DMS 273 (cell line): ENCODE measurements around the gene SSTR3.

ENCODE experiments used
- DNase-seq: peaks from one replicate; lab custom pipeline; 2025; ENCODE audit not compliant: unreplicated experiment; lab: John Stamatoyannopoulos, UW

Gene SSTR3

GRCh38 chr22:37167981-37168647 lies 44.2 kb downstream of the SSTR3 start:
- DNase-seq, result no peak

DNA sequence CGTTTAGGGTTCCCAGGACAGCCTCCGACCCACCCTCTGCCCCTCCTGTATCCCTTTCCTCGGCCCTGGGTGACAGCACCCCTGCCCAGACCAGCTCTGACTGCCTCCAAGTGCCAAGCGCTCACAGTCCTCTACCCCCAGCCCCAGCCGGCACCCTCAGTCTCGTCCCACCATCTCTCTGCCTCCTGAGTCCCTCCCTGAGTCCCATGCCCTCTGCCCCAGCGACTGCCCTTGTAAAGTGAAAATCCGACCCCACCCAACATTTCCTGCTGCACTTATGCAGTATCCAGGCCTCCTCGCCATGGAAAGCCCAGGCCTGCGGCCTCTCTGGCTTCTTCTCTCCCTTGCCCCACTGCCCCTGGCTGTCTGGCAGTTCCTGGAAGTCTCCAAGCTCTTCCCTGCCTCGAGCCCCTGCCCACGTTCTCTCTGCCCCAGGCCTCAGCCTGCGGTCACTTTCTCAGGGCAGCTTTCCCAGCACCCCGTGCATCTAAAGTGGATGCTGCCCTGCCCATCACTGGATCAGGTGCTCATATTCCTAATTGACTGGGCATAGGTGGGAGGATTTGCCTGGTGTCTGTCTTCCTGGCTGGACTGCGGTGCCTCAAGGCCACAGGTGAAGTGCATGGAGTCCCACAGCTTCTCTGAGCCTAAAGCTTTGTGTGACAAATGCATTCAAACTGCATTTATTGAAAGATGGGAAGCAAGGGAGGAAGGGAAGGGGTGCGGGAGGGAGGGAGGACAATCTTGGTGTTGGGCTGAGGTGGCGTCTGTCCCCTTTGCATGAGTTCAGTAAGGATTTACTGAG lies 44.9 kb downstream of the SSTR3 start:
- no peak for DNase-seq

- peak; percentile 67 for DNase-seq
Measured at GRCh38 chr22:37166675-37167066, 45.6 kb downstream of the SSTR3 start.

GRCh38 chr22:37165940-37166674 lies 46.2 kb downstream of the SSTR3 start:
- no peak for DNase-seq

DNA sequence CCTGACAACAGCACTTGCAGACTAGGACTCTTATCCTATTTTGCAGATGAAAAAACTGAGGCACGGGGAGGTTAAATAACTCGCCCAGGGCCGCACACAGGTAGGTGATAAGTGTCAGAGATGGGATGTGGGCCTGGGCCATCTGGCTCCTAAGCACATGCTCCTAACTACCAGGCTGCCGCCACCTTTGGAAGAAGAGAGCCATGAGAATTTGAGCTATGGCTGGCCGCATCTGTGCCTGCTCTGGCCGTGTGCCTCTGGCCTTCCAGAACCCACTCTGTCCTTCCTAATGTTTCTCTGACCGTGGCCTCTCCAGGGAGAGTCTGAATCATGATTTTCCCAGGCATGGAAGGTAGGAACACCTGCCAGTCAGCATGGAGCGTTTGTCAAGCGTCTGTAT lies 47.2 kb downstream of the SSTR3 start:
- DNase-seq, result no peak

- DNase-seq, result no peak
Measured at GRCh38 chr22:37164505-37164887, 47.8 kb downstream of the SSTR3 start.

DNA sequence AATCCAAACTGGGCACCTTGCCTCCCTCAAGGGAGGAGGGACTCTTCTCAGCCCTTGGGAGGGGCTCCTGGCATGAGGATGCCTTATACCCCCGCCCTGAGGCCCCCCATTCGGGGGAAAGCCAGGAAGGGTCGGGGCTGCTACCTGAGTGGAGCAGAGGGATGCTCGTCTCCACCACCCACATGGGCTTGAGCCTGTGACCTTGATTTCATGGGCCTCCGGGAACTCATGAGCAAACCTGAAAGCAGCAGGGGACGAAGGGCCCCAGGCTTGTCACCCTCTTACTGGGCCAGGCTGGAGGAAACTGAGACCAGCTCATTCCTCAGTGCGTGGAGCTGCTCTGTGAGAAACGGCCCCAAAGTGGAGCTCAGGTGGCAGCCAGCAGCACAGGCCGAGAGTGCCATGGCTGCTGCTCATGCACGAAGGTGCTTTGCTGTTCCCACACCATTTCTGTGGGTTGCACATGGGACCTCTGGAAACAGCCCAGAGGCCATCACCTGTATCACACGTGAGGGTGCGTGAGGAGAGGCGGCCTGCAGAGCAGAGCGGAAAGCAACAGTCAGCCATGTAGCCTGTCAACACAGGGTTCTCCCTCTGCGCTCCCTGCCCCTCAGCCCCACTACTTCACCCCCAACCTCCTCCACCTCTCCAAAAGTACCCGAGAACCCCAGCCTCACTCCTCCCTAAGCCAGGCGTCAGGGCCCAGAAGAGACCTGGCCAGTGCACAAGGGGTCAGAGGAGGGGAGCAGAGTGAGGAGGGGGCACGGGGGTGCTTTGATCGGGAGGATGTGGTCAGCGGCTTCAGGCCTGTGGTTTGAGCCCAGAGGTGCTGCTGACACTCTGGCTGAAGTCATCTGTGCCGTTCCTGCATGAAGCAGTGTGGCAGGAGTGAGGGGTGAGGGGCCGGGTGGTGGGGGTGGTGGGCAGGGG lies 48.4 kb downstream of the SSTR3 start:
- DNase-seq, result no peak

GRCh38 chr22:37163096-37163489 lies 49.2 kb downstream of the SSTR3 start:
- DNase-seq, result no peak

GRCh38 chr22:37162221-37163095 lies 49.8 kb downstream of the SSTR3 start:
- no peak for DNase-seq

DNA sequence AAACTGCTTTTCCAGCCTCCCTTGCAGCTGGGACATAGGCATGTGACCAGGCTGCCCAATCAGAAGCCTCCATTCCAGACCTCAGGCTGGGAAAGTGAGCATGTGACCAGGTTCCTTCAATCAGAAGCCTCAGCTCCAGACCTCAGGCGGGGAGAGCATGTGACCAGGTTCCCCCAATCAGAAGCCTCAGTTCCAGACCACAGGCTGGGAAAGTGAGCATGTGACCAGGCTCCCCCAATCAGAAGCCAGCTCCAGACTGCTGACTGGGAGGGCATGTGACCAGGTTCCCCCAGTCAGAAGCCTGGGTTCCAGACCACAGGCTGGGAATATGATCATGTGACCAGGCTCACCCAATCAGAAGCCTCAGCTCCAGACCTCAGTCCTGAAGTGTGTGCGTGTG lies 50.8 kb downstream of the SSTR3 start:
- peak; percentile 9 for DNase-seq

- no peak for DNase-seq
Measured at GRCh38 chr22:37160027-37160426, 52.2 kb downstream of the SSTR3 start.

GRCh38 chr22:37158963-37159290 lies 53.4 kb downstream of the SSTR3 start:
- no peak for DNase-seq

DNA sequence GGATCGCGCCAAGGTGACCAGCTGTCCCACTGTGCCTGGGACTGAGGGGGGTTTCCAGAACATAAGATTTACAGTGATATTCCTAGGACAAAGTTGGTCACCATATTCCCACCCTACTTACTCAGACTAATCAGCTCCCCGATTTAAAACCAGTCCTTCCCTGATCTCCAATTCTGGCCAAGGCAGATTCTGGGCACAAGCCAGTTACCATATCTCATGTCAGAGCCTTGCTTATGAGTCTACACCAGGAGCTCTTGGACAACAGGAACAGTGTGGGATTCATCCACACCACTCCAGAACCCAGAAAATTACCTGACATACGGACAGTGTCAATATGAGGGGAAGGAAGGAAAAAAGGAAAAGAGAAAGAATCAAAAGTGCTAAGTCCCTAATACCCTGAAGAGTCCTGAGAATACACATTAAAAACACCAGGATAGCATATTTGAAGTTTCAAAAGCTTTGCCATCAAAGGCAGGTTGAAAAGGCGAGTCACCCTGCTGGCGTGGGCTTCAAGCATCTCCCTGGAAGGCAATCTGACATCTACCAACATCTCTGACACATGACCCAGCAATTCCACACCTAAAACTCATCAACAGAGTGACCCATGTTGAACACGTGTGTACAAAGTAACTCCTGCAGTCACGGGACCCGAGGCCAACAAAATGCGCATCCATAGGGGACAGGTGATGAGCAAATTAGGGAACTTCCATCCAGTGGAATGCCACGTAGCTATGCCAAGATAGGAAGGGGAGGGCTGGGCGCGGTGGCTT lies 54.6 kb downstream of the SSTR3 start:
- no peak for DNase-seq

DNA sequence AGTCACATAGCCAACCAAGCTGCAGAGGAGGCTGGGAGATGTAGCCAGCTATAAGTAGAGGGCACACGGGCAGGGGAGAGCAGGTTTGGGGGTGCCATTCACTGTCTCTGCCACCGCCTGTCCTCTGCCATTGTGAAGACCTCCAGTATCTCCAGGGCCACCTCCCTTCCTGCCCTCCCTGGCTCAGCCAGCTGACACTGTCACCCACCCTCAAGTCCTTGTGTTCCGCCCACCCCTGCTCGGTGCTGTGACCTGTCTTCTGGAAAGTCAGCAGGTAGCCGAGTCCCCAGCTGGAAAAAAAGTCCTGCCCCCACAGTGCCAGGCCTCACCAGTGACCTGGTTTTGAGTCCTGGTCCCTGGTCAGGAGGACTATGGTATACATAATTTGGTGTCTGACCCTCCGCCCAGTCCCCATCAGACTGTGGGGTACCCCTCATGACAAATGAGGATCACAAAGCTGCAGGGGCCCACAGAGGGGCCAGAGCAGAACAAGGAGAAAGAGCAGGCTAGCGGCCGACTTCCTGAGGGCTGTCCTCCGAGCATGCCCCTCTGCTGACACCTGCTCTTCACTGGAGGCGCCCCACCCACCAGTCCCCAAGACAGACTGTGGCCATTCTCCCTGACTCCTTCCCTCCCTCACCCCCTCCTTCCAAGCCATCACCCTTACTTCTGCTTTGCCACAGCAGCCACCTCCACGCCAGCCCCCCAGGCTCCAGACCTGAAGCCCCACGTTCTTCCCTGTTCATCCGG lies 55.4 kb downstream of the SSTR3 start:
- DNase-seq, result no peak

DNA sequence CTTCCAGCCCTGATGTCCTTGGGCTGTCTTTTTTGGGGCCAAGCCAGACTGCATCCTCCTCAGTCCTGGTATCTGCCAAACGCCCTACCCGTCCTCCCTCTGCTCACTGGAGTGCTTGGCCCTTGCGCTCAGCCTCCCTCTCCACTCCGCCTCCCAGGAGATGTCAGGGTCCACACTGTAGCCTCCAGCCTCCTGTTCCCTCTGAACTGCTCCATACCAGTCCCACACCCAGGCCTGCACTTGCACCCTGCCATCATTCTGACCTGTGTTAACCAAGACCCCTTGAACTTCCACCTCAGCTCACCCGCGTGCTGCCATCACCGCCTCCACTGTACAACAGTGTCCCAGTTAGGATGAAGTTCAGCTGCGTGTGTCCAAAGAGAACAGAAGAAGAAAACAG lies 56.3 kb downstream of the SSTR3 start:
- DNase-seq, result no peak

DNA sequence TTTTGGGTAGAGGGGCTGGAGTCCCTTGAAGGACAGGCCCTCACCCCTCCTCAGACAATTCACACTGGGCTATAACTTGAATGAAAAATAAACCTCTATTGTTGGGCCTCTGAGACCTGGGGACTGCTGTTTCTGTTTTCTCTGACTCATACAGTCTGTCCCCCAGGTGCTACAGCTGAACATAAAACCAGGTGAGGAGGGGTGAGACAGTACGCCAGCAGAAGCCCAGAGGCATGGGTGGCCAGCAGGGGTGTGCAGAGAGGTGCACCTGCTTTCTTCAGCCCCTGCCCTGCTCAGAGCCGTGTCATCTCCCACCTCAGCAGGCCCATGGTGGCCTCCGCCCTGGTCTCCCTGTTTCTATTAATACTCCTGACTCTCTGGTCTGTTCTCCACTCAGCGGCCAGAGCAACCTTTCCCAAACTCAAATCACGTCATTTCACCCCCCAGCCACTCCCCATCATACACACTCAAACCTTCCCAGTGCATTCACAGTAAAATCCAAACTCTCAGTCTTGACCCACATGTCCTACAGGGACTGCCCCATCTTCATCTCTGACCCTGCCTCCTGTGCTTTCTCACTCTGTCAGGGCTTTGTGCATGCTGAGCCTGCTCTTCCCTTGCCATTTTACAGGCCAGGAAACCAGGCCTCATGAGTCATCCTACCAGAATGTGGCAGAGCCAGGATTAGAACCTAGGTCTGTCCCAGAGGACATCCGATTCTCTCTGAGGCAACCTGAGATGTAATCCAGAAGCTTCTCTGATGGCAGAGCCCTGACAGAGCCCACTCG lies 57.2 kb downstream of the SSTR3 start:
- no peak for DNase-seq
